ENCODE results near the gene ZBTB20. TPM values are rescaled to one million over a fixed set of nuclear protein-coding genes. Genes with fewer than 3 reads are reported as not detected.

Gene ZBTB20
- total RNA-seq, 1 donor from 2014 or later = 27.5 TPM

- Mint-ChIP-seq H3K4me3 (ENCODE audit: unreplicated experiment) (no peak overlapping the region), H3K36me3 (ENCODE audit: unreplicated experiment) (no peaks in the 10 kb centered on the region), H3K4me1 (ENCODE audit: low read depth, unreplicated experiment) (no peaks in the 10 kb centered on the region), H3K27me3 (ENCODE audit: unreplicated experiment) (no peaks in the 10 kb centered on the region), H3K27ac (ENCODE audit: unreplicated experiment) (no peak overlapping the region), H3K9me3 (ENCODE audit: unreplicated experiment) (no peaks in the 10 kb centered on the region)
- TF ChIP-seq CTCF (IDR thresholded peaks at IDR 0.05; ENCODE audit: partially characterized antibody, unreplicated experiment) = no peak
- DNase-seq = no peak
These were observed 273.5 kb downstream of the ZBTB20 start for GRCh38 chr3:114873591-114873990.

GRCh38 chr3:114872588-114872987 is 274.5 kb downstream of the ZBTB20 start:
- H3K36me3 Mint-ChIP-seq (ENCODE audit: unreplicated experiment) = no peaks in the 10 kb centered on the region
- no peak for TF ChIP-seq CTCF (IDR thresholded peaks at IDR 0.05; ENCODE audit: partially characterized antibody, unreplicated experiment)
- no peaks in the 10 kb centered on the region for H3K9me3 Mint-ChIP-seq (ENCODE audit: unreplicated experiment)
- H3K4me3 Mint-ChIP-seq (ENCODE audit: unreplicated experiment) = no peak overlapping the region
- no peaks in the 10 kb centered on the region for H3K27me3 Mint-ChIP-seq (ENCODE audit: unreplicated experiment)
- DNase-seq = no peak
- no peak overlapping the region for H3K27ac Mint-ChIP-seq (ENCODE audit: unreplicated experiment)
- no peaks in the 10 kb centered on the region for H3K4me1 Mint-ChIP-seq (ENCODE audit: low read depth, unreplicated experiment)

- Mint-ChIP-seq H3K9me3 (ENCODE audit: unreplicated experiment) (no peaks in the 10 kb centered on the region), H3K27me3 (ENCODE audit: unreplicated experiment) (no peaks in the 10 kb centered on the region), H3K4me3 (ENCODE audit: unreplicated experiment) (no peak overlapping the region), H3K36me3 (ENCODE audit: unreplicated experiment) (no peaks in the 10 kb centered on the region), H3K27ac (ENCODE audit: unreplicated experiment) (no peak overlapping the region), H3K4me1 (ENCODE audit: low read depth, unreplicated experiment) (no peaks in the 10 kb centered on the region)
- no peak for DNase-seq
- TF ChIP-seq CTCF (IDR thresholded peaks at IDR 0.05; ENCODE audit: partially characterized antibody, unreplicated experiment) = no peak
These were observed 275.0 kb downstream of the ZBTB20 start for GRCh38 chr3:114872050-114872449.

- Mint-ChIP-seq H3K4me3 (ENCODE audit: unreplicated experiment) (no peak overlapping the region), H3K4me1 (ENCODE audit: low read depth, unreplicated experiment) (no peaks in the 10 kb centered on the region), H3K36me3 (ENCODE audit: unreplicated experiment) (no peaks in the 10 kb centered on the region), H3K9me3 (ENCODE audit: unreplicated experiment) (no peaks in the 10 kb centered on the region), H3K27me3 (ENCODE audit: unreplicated experiment) (no peaks in the 10 kb centered on the region), H3K27ac (ENCODE audit: unreplicated experiment) (no peak overlapping the region)
- TF ChIP-seq CTCF (IDR thresholded peaks at IDR 0.05; ENCODE audit: partially characterized antibody, unreplicated experiment) = no peak
- DNase-seq = no peak
These were observed 279.1 kb downstream of the ZBTB20 start for GRCh38 chr3:114867835-114868503.

GRCh38 chr3:114867359-114867758 is 279.7 kb downstream of the ZBTB20 start:
- Mint-ChIP-seq H3K9me3 (ENCODE audit: unreplicated experiment) (no peaks in the 10 kb centered on the region), H3K4me3 (ENCODE audit: unreplicated experiment) (no peak overlapping the region), H3K27ac (ENCODE audit: unreplicated experiment) (no peak overlapping the region), H3K4me1 (ENCODE audit: low read depth, unreplicated experiment) (no peaks in the 10 kb centered on the region), H3K36me3 (ENCODE audit: unreplicated experiment) (no peaks in the 10 kb centered on the region), H3K27me3 (ENCODE audit: unreplicated experiment) (no peaks in the 10 kb centered on the region)
- no peak for DNase-seq
- no peak for TF ChIP-seq CTCF (IDR thresholded peaks at IDR 0.05; ENCODE audit: partially characterized antibody, unreplicated experiment)
